Ishikawa (cell line): Measurements from ENCODE around the gene TKT.

ENCODE experiments used
- CEBPB ChIP-seq: IDR thresholded peaks from 2 replicates; pipeline ENCODE4 v1.6.1; 2012
- EP300 ChIP-seq: IDR thresholded peaks from 2 replicates; pipeline ENCODE4 v1.6.1; 2012; ENCODE audit warnings: borderline replicate concordance
- FOXM1 ChIP-seq: IDR thresholded peaks from 2 replicates; pipeline ENCODE4 v1.6.1; 2012; ENCODE audit warnings: low read depth, borderline replicate concordance
- RAD21 ChIP-seq: IDR thresholded peaks from 2 replicates; pipeline ENCODE4 v1.6.1; 2012; ENCODE audit warnings: low read depth
- REST ChIP-seq: IDR thresholded peaks from 2 replicates; pipeline ENCODE4 v1.6.1; 2012; ENCODE audit warnings: low read depth, mild to moderate bottlenecking
- TAF1 ChIP-seq: IDR thresholded peaks from 2 replicates; pipeline ENCODE4 v1.6.1; 2012; ENCODE audit warnings: low read depth, mild to moderate bottlenecking
- YY1 ChIP-seq: IDR thresholded peaks from 2 replicates; pipeline ENCODE4 v1.6.1; 2012; ENCODE audit warnings: low read depth
- ZBTB7A ChIP-seq: IDR thresholded peaks from 2 replicates; pipeline ENCODE4 v1.6.1; 2012; ENCODE audit warnings: low read depth
- TF ChIP-seq, protein P1 (sequence below): IDR thresholded peaks from 2 replicates; pipeline ENCODE4 v1.6.1; 2012

DNA sequence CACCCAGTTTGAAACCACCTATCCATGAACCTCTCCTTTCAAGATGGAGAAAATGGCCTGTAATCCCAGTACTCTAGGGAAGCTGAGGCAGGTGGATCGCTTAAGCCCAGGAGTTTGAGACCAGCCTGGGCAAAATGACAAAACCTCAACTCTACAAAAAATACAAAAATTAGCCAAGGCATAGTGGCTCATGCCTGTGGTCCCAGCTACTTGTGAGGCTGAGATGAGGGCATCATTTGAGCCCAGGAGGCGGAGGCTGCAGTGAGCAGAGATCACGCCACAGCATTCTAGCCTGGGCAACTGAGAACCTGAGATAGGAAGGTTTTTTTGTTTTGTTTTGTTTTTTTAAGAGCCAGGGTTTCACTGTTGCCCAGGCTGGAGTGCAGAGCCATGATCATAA lies 5.4 kb downstream of the TKT start:
- TF ChIP-seq ZBTB7A (no peak), RAD21 (no peak), REST (no peak), CEBPB (no peak), EP300 (no peak), TAF1 (no peak), FOXM1 (no peak), YY1 (no peak)
- TF ChIP-seq, protein P1, sequence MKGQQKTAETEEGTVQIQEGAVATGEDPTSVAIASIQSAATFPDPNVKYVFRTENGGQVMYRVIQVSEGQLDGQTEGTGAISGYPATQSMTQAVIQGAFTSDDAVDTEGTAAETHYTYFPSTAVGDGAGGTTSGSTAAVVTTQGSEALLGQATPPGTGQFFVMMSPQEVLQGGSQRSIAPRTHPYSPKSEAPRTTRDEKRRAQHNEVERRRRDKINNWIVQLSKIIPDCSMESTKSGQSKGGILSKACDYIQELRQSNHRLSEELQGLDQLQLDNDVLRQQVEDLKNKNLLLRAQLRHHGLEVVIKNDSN, result no peak
